Activated T-helper 17 cell treated with anti-CD3 and anti-CD28 coated beads, Interleukin-2, amount 50 U/mL, for 72 hours (primary cell): Measurements from ENCODE around the gene GCLC. TPM values are rescaled to one million over a fixed set of nuclear protein-coding genes. Genes with fewer than 3 reads are reported as not detected.

ENCODE experiments used
- total RNA-seq, 2 donors: library from RNA; stranded (reverse); gene quantifications; one replicate each; pipeline ENCODE4 v1.2.3, GENCODE V29; 2022

GCLC gene
- total RNA-seq, 2 donors from 2014 or later, result 36.1 to 48.2 TPM

Other genes starting within 250 kb of the GCLC start
- 100 to 1,000 TPM in 1 of 2 donors, 10 to 100 TPM in 1; 91.9 to 127 TPM for gene ELOVL5, start 196.2 kb downstream of the GCLC start, total RNA-seq
- under 1 TPM; 0.28 to 0.42 TPM for gene KLHL31, start 120.7 kb upstream of the GCLC start, total RNA-seq
- 1 to 10 TPM; 1.7 to 2.2 TPM for gene LRRC1, start 249.9 kb upstream of the GCLC start, total RNA-seq